IPS DF 4.7 (cell line): ENCODE data around the gene KCNK5.

Experiments
- DNase-seq: peaks from one replicate; pipeline ENCODE4 v3.0.0-alpha.2; 2013; ENCODE audit warnings: low spot score; ENCODE audit errors: extremely low read depth

The KCNK5 gene

GRCh38 chr6:39177130-39177529, 52.1 kb downstream of the KCNK5 start:
- DNase-seq: no peak

GRCh38 chr6:39173270-39173669, 56.0 kb downstream of the KCNK5 start:
- DNase-seq: no peak

GRCh38 chr6:39172377-39172757, 56.9 kb downstream of the KCNK5 start:
- DNase-seq: no peak

GRCh38 chr6:39171489-39172376, 57.5 kb downstream of the KCNK5 start:
- no peak for DNase-seq

GRCh38 chr6:39170860-39171259, 58.4 kb downstream of the KCNK5 start:
- no peak for DNase-seq

- no peak for DNase-seq
Observed at GRCh38 chr6:39170389-39170788, 58.9 kb downstream of the KCNK5 start.

GRCh38 chr6:39169448-39170344, 59.6 kb downstream of the KCNK5 start:
- no peak for DNase-seq

GRCh38 chr6:39167866-39168625, 61.2 kb downstream of the KCNK5 start:
- no peak for DNase-seq

GRCh38 chr6:39167321-39167720, 62.0 kb downstream of the KCNK5 start:
- DNase-seq: no peak

- no peak for DNase-seq
Observed at GRCh38 chr6:39166912-39167290, 62.4 kb downstream of the KCNK5 start.

GRCh38 chr6:39166189-39166911, 62.9 kb downstream of the KCNK5 start:
- peak; percentile 60 for DNase-seq

- no peak for DNase-seq
Observed at GRCh38 chr6:39157511-39157910, 71.8 kb downstream of the KCNK5 start.

GRCh38 chr6:39156801-39157200, 72.5 kb downstream of the KCNK5 start:
- no peak for DNase-seq

GRCh38 chr6:39154705-39155104, 74.6 kb downstream of the KCNK5 start:
- DNase-seq: no peak

- no peak for DNase-seq
Observed at GRCh38 chr6:39153766-39154397, 75.4 kb downstream of the KCNK5 start.

- no peak for DNase-seq
Observed at GRCh38 chr6:39152262-39152661, 77.0 kb downstream of the KCNK5 start.

- DNase-seq: no peak
Observed at GRCh38 chr6:39151211-39151610, 78.1 kb downstream of the KCNK5 start.

GRCh38 chr6:39144481-39145173, 84.6 kb downstream of the KCNK5 start:
- no peak for DNase-seq

- no peak for DNase-seq
Observed at GRCh38 chr6:39143238-39143930, 85.9 kb downstream of the KCNK5 start.
